Fibroblast of lung (primary cell): ENCODE data around the gene INPPL1. TPM values are rescaled to one million over a fixed set of nuclear protein-coding genes. Genes with fewer than 3 reads are reported as not detected.

Experiments
- DNase-seq, 2 donors: peaks; one replicate each; pipeline versions ENCODE4 v3.0.0 to v3.0.0-alpha.2; 2010; ENCODE audit warnings: low read depth in 2 of 2
- H2AFZ ChIP-seq: 2 replicates; pipeline ENCODE4 v1.5.1; 2012; ENCODE audit warnings: low read length, control low read depth, inconsistent platforms
- H3K27ac ChIP-seq: 2 replicates; pipeline ENCODE4 v1.5.1; 2011; ENCODE audit warnings: low read length, control low read depth; ENCODE audit not compliant: insufficient read depth
- H3K27me3 ChIP-seq: 2 replicates; pipeline ENCODE4 v1.5.1; 2011; ENCODE audit warnings: mild to moderate bottlenecking, low read length; ENCODE audit not compliant: control insufficient read depth, insufficient read depth
- H3K36me3 ChIP-seq: 2 replicates; pipeline ENCODE4 v1.5.1; 2011; ENCODE audit warnings: low read length; ENCODE audit not compliant: control insufficient read depth, insufficient read depth
- H3K4me1 ChIP-seq: 2 replicates; pipeline ENCODE4 v1.5.1; 2011; ENCODE audit warnings: low read length; ENCODE audit not compliant: control insufficient read depth, insufficient read depth; ENCODE audit errors: extremely low read depth
- H3K4me2 ChIP-seq: 2 replicates; pipeline ENCODE4 v1.5.1; 2011; ENCODE audit warnings: low read length, control low read depth; ENCODE audit not compliant: insufficient read depth; ENCODE audit errors: extremely low read depth
- H3K4me3 ChIP-seq, 4 experiments: fragments of 200-600 bp in 1 of 4; sonication (generic) in 1 of 4; replicated peaks in 1 of 4; 2 replicates each; pipeline ENCODE4 v1.5.1; 2011 to 2016; ENCODE audit warnings: low read length in 4 of 4, low read depth in 3 of 4, mild to moderate bottlenecking in 3 of 4, control low read depth in 2 of 4, inconsistent platforms in 1 of 4, mixed read lengths in 1 of 4; ENCODE audit not compliant: insufficient read depth in 1 of 4; ENCODE audit errors: control extremely low read depth in 1 of 4
- H3K79me2 ChIP-seq: 2 replicates; pipeline ENCODE4 v1.5.1; 2012; ENCODE audit warnings: mild to moderate bottlenecking, low read length, inconsistent platforms; ENCODE audit not compliant: control insufficient read depth, insufficient read depth
- H3K9ac ChIP-seq: 2 replicates; pipeline ENCODE4 v1.5.1; 2011; ENCODE audit warnings: mild to moderate bottlenecking, low read length, control low read depth; ENCODE audit not compliant: insufficient read depth
- H3K9me3 ChIP-seq: 2 replicates; pipeline ENCODE4 v1.5.1; 2012; ENCODE audit warnings: low read depth, low read length; ENCODE audit not compliant: control insufficient read depth, insufficient read depth
- H4K20me1 ChIP-seq: 2 replicates; pipeline ENCODE4 v1.5.1; 2011; ENCODE audit warnings: low read length; ENCODE audit not compliant: control insufficient read depth, insufficient read depth; ENCODE audit errors: extremely low read depth
- CTCF ChIP-seq, 2 donors: IDR thresholded peaks in 1 of 2; conservative IDR thresholded peaks in 1 of 2; 1 replicate in 1 of 2; 2 replicates in 1 of 2; pipeline ENCODE4 v1.5.1; 2011 to 2012; ENCODE audit warnings: low read length in 2 of 2, control low read depth in 1 of 2, inconsistent platforms in 1 of 2, low read depth in 1 of 2, mild to moderate bottlenecking in 1 of 2
- EZH2 ChIP-seq: IDR thresholded peaks from 2 replicates; pipeline ENCODE4 v1.5.1; 2012; ENCODE audit warnings: low read length, control low read depth, mild to moderate bottlenecking; ENCODE audit errors: missing control alignments
- polyA plus RNA-seq, 2 donors: library from polyadenylated mRNA; depleted of rRNA in 1 of 2; stranded (reverse) in 1 of 2; unstranded in 1 of 2; fragments of >200 nt; gene quantifications; 2 replicates each; pipeline ENCODE4 v1.2.1, GENCODE V29; 2011 to 2012; ENCODE audit warnings: missing spikeins in 1 of 2
- total RNA-seq: library from RNA; depleted of rRNA; stranded (reverse); fragments of >200 nt; gene quantifications from 2 replicates; pipeline ENCODE4 v1.2.1, GENCODE V29; 2014

Gene INPPL1
- total and polyA plus RNA-seq, 2 donors (not counting 1 experiment from before 2014, with no cell fraction given), result 60.3 to 102 TPM

GRCh38 chr11:72227316-72228228 is 3.0 kb downstream of the INPPL1 start:
- Histone ChIP-seq H4K20me1 (peaks cover 2% of the 10 kb centered on the region), H3K4me1 (peaks cover 8% of the 10 kb centered on the region), H3K27ac (no peak overlapping the region), H3K9ac (no peak overlapping the region), H3K79me2 (peaks cover 31% of the 10 kb centered on the region), H2AFZ (no peak overlapping the region), H3K4me2 (no peak overlapping the region), H3K27me3 (no peaks in the 10 kb centered on the region), H3K4me3 (no peak overlapping the region), H3K36me3 (peaks cover 43% of the 10 kb centered on the region), H3K9me3 (no peaks in the 10 kb centered on the region)
- DNase-seq, result peak; percentile 50 to 75
- TF ChIP-seq EZH2 (no peak), CTCF (conservative IDR thresholded peaks at IDR 0.05 in 1 of 2, IDR thresholded peaks at IDR 0.05 in 1 of 2; ENCODE audit: low read depth in 1 of 2, low read length in 2 of 2) (no peak)

GRCh38 chr11:72228229-72228843 is 3.8 kb downstream of the INPPL1 start:
- H3K4me2 ChIP-seq, result no peak overlapping the region
- peaks cover 49% of the 10 kb centered on the region for H3K36me3 ChIP-seq
- H3K9ac ChIP-seq, result no peak overlapping the region
- H3K27ac ChIP-seq, result no peak overlapping the region
- no peak overlapping the region for H2AFZ ChIP-seq
- peak in 1 of 2 donors; percentile 5 for TF ChIP-seq CTCF (conservative IDR thresholded peaks at IDR 0.05 in 1 of 2, IDR thresholded peaks at IDR 0.05 in 1 of 2; ENCODE audit: low read depth in 1 of 2, low read length in 2 of 2)
- no peak for TF ChIP-seq EZH2
- H3K27me3 ChIP-seq, result no peaks in the 10 kb centered on the region
- no peak for DNase-seq
- peaks cover 2% of the 10 kb centered on the region for H4K20me1 ChIP-seq
- H3K4me3 ChIP-seq, result no peak overlapping the region
- H3K79me2 ChIP-seq, result peaks cover 31% of the 10 kb centered on the region
- peaks cover 5% of the 10 kb centered on the region for H3K4me1 ChIP-seq
- no peaks in the 10 kb centered on the region for H3K9me3 ChIP-seq

GRCh38 chr11:72228844-72229231 is 4.3 kb downstream of the INPPL1 start:
- TF ChIP-seq EZH2, result no peak
- TF ChIP-seq CTCF (conservative IDR thresholded peaks at IDR 0.05 in 1 of 2, IDR thresholded peaks at IDR 0.05 in 1 of 2; ENCODE audit: low read depth in 1 of 2, low read length in 2 of 2), result no peak
- H3K9ac ChIP-seq, result no peak overlapping the region
- H4K20me1 ChIP-seq, result peaks cover 2% of the 10 kb centered on the region
- no peak overlapping the region for H3K27ac ChIP-seq
- H3K27me3 ChIP-seq, result no peaks in the 10 kb centered on the region
- H3K36me3 ChIP-seq, result peaks cover 54% of the 10 kb centered on the region
- no peak overlapping the region for H2AFZ ChIP-seq
- no peak overlapping the region for H3K4me3 ChIP-seq
- peaks cover 5% of the 10 kb centered on the region for H3K4me1 ChIP-seq
- no peak overlapping the region for H3K4me2 ChIP-seq
- no peak for DNase-seq
- H3K9me3 ChIP-seq, result no peaks in the 10 kb centered on the region
- peaks cover 31% of the 10 kb centered on the region for H3K79me2 ChIP-seq
